Right forelimb (tissue), 1 donor: ENCODE data around the gene LEO1.
"Not testable (repeated sequence)": the region's sequence is repeated elsewhere in the genome, so short reads cannot be mapped to it uniquely, and the experiment has no call there.

Experiments
- DNase-seq: peaks from one replicate; pipeline ENCODE4 v3.0.0-alpha.2; 2018

Gene LEO1

DNA sequence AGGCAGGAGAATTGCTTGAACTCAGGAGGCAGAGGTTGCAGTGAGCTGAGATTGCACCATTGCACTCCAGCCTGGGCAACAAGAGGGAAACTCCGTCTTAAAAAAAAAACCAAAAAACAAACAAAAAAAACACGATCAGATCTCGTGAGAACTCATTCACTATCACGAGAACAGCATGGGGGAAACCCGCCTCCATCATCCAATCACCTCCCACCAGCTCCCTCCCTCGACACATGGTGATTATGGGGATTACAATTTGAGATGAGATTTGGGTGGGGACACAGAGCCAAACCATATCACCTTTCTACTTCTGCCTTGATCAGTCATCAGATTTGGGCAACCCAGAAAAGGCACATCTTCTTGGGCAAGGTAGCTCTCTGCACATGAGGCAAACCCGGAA lies 31.5 kb upstream of the LEO1 start:
- not testable (repeated sequence) for DNase-seq

DNA sequence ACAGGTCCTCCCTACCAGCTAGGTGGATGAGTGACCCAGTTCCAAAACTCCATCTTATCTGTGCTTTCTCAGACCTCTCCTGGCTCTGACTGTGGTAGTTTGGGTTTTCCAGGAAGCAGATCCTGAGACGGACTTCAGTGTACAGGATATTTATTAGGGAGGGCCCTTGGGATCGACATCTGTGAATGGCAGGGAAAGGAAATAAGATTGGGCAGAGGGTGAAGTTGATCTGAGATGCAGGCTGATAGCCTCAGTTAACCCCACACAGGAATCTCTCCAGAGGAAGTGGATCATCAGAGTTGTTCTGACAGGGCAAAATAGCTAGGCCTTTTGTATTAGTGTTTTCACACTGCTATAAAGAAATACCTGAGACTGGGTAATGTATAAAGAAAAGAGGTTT lies 30.8 kb upstream of the LEO1 start:
- no peak for DNase-seq

DNA sequence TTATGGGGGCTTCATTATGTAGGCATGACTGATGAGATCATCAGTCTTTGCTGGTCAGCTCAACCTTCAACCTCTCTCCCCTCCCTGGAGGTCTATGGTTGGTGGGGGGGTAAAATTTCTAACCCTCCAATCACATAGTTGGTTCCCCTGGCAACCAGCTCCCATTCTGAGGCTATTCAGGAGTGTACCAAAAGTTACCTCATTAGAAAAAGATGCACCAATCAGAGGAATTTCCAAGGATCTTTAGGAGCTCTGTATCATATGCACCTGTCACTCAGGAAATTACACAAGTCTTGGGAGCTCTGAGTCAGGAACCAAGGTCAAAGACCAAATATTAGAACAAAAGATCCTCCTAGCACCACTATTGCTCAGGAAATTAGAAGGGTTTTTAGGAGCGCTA lies 21.4 kb upstream of the LEO1 start:
- DNase-seq, result no peak

DNA sequence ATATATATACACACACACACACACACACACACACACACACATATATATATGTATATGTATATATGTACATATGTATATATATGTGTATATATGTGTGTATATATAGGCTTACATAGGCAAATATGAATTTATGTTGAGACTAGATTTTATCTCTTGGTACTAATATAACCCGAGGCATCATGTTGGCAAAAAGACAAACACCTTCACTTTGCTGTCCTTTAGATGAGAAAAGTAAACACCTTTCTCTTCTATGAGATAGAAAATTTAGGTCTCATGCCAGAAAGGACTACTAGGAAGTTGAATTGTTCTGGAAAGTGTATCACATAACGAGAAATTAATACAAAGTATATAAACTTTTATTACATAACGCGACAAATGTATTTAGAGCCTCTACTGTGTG lies 19.6 kb upstream of the LEO1 start:
- no peak for DNase-seq

GRCh38 chr15:51982770-51983103 lies 11.2 kb upstream of the LEO1 start:
- no peak for DNase-seq

DNA sequence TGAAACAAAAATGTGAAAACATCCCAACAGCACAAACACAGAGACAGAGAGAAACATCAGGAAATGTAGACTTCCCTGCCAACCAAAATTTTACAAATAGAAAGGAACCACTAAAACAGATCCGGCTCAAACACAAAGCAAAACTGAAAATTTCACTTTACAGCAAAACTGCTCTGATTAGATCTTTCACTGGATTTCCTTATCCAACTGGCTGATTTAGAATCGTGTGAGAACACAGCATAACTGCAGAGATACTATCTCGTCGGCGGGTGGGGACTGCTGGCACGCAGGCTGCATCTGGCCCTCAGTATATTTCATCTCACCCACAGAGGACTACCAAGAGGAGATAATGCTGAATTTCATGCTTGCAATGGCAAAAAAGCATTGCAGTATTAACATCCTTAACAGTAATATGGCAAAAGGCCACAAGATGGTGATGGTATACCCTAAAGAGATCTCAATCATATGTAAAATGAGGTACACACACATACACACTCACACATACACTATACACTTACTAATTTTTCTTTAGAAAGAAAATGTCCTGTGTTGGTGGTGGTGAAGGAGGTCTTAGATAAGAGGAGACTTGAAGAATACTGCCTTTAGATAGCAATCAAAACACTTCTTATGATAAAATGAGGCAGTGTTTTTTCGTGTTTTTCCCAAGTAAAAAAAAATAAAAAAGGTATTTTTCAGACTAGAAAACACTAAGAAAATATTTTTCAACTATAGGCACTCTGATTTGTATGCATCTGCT lies 10.6 kb upstream of the LEO1 start:
- no peak for DNase-seq

DNA sequence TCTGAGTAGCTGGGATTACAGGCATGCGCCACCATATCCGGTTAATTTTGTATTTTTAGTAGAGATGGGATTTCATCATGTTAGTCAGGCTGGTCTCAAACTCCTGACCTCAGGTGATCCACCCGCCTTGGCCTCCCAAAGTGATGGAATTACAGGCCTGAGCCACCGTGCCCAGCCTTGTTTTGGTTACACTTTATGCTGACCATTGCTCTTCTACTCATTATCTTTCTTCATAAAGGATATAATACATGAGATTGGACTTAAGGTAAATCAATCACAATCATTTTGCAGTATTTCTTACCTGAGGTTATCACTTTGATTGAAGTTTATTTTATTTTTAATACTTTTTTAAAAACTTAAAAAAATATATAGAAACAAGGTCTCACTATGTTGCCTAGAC lies 2.2 kb upstream of the LEO1 start:
- DNase-seq, result no peak

- DNase-seq, result no peak
Observed at GRCh38 chr15:51973220-51973619, 1.6 kb upstream of the LEO1 start.

GRCh38 chr15:51971032-51971374 lies 575 bp downstream of the LEO1 start:
- DNase-seq, result no peak

DNA sequence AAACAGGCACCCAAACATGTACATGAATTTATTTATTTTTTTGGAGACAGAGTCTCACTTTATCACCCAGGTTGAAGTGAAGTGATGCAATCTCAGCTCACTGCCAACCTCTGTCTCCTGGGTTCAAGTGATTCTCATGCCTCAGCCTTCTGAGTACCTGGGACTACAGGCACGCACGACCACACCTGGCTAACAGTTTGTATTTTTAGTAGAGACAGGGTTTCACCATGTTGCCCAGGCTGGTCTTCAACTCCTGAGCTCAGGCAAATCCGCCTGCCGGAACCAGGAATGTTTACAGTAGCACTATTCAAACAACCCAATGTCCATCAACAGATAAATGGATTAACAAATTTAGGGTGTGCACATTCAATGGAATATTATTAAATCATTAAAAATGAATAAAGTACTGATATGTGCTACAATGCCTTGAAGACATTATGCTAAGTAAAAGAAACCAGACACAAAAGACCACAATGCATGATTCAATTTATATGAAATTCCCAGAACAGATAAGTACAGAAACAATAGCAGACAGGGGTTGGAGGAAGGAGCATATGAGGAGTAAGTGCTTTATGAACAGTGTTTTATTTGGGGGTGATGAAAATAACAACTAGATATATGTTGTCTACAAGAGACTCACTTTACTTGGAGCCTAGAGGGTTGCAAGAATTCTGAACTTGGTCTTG lies 1.3 kb downstream of the LEO1 start:
- no peak for DNase-seq

DNA sequence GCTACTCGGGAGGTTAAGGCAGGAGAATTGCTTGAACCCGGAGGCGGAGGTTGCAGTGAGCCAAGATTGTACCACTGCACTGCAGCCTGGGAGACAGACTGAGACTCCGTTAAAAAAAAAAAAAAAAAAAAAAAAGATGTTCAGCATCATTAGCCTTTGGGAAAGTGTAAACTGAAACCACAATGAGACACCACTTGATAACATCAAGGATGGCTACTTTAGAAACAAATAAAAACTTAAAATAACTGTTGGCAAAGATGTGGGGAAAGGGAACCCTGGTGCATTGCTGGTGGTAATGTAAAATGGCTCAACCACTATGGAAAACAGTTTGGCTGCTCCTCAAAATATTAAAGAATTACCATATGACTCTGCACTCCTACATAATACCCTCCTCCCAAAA lies 1.9 kb downstream of the LEO1 start:
- no peak for DNase-seq

DNA sequence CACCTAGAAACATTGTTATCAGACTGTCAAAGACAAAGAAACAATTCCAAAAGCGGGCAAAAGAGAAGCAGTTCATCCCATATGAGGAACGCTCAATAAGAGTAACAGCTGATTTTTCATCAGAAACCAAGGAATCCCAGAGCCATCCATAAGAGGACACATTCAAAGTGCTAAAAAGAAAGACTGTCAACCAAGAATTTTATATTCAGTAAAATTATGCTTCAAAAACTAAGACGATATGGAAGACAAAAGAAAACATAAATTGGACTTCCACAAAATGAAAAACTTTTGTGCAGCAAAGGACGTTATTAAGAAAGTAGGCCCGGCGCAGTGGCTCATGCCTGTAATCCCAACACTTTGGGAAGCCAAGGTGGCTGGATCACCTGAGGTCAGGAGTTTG lies 4.0 kb downstream of the LEO1 start:
- no peak for DNase-seq

- no peak for DNase-seq
Observed at GRCh38 chr15:51966192-51966591, 5.4 kb downstream of the LEO1 start.

DNA sequence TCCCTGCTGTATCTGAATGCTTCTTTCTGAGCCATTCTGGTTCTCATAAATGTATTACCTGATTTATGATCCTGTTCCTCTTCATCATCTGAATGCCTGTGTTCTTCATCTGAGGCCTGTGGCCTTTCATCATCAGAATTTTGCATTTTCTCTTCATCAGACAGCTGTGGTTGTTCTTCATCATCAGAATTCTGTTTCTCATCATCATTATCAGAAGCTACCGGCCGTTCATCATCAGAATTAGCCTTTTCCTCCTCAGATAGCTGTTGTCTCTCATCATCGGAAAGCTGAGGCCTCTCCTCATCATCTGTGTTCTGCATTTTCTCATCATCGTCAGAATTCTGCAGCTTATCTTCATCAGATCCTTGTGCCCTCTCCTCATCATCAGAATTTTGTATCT lies 5.9 kb downstream of the LEO1 start:
- no peak for DNase-seq

DNA sequence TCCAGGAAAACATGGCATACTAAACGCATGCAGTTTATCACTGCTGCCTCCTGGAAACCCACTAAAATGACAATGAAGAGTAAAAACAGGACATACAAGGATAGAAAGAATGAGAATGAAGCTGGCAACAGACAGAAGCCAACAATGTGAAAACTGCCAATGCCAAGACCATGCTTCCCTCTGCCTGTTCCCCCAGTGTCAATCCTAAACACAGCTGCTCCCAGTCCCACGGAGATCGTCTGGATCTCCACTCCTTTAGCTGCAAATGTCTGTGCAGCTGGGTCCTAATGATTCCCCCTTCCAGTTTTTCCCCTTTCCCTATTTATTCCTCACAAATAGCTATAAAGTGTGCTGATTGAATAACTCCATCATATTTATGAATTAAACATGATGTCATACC lies 16.1 kb downstream of the LEO1 start:
- DNase-seq, result no peak

DNA sequence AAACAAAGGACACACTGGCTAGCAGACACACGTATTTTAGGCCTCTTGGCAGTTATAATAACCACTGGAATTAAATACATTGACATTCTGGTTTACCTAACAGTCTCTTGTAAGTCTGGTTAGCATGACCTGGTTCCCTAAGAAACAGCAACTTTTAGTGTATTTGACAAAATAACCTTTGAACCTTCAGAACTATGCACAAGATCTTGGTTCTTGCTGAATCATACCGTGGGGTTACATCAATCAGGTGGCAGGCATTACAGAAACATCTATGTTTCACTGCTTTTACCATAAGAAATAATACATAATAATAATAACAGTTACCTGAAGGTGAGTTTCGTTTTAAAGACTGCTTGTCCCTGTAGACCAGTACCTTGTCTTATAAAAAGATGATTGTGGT lies 18.8 kb downstream of the LEO1 start:
- no peak for DNase-seq

GRCh38 chr15:51947124-51947523 lies 24.5 kb downstream of the LEO1 start:
- DNase-seq, result no peak

DNA sequence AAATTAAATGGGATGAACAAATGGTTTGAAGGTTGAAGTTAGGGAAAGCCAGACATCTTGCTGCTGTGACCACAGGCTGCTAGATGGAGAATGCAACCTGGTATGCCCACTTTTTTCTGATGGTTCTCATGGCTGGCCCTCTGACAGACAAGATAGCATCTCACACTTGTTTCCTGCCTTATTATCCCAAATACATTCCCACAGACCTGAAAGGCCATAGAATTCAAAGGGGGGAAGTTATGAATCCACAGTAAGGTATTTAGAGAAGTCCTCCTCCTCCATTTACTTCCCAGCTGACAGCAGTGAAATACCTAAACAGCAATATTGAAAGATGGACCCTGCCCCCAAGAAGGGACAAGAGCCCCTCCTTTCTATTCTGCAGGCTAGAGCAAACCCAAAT lies 32.4 kb downstream of the LEO1 start:
- DNase-seq, result no peak

GRCh38 chr15:51938286-51938685 lies 33.3 kb downstream of the LEO1 start:
- DNase-seq, result no peak

DNA sequence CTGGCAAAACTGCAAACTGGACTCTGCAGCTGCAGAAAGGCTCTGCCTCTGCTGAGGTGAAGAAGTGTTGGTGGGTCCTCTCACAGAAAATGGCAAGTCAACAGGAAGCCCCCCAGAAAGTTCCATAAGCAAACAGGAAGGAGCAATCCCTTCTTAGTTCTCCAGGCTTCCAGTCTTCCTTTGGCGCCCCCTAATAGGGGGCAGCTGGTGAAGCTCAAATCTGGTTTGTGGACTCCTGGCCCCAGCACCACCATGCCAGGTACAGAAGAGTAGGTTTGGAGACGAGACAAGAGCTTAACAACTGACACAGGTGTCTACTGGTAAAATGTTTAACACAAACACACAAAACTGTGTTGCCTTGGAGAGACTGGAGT lies 35.5 kb downstream of the LEO1 start:
- DNase-seq, result no peak

- DNase-seq, result no peak
Observed at GRCh38 chr15:51935466-51936104, 36.0 kb downstream of the LEO1 start.

GRCh38 chr15:51932161-51932560 lies 39.4 kb downstream of the LEO1 start:
- no peak for DNase-seq

DNA sequence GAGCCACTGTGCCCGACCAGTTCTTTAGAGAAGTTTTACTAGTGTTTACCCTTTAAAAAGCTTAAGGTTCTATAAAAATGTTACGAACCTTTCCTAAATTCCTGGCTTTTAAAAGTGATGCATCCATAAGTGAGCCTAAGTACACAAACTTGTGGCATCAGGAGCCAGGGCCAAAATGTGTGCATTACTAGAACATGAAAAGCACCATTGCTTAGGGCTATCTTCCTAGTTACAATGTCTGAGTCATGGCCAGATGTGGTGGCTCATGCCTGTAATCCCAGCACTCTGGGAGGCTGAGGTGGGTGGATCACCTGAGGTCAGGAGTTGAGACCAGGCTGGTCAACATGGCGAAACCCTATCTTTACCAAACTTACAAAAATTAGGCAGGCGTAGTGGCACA lies 39.9 kb downstream of the LEO1 start:
- no peak for DNase-seq

- DNase-seq, result no peak
Observed at GRCh38 chr15:51931016-51931415, 40.6 kb downstream of the LEO1 start.

DNA sequence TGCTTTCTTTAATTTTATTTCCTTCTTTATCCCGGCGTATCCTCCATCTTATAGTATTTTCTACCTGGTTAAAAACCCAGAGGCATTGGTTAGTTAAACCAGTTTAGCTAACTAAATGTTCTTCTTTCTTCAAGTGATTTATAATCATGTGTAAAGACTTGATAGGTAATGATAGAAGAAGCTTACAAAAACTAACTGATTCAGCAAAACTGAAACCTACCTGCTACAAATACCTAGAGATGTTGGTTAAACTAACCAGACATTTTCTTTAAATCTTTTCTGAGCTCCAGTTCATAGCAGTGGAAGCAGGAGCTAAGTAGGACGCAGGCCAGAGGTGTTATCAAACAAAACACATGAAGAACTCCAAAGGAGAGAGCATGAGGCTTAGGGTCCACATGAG lies 44.8 kb downstream of the LEO1 start:
- DNase-seq, result no peak
